Muscle of arm (tissue), 12 donors: ENCODE data around the gene LENG1. TPM values are rescaled to one million over a fixed set of nuclear protein-coding genes. Genes with fewer than 3 reads are reported as not detected.
A peak's percentile ranks its signal among the peaks of the same experiment; 100 is the strongest.

Experiments
- DNase-seq: peaks from one replicate; pipeline ENCODE4 v3.0.0-alpha.2; 2013
- polyA plus RNA-seq, 12 donors: library from polyadenylated mRNA; unstranded; fragments of 120-200 nt; gene quantifications; one replicate each; pipeline ENCODE4 v1.2.1, GENCODE V29; 2013; ENCODE audit not compliant: insufficient read length in 12 of 12

LENG1 gene
- polyA plus RNA-seq, 12 donors, result 6.1 to 11.9 (median 7.3) TPM; not detected in 1

DNA sequence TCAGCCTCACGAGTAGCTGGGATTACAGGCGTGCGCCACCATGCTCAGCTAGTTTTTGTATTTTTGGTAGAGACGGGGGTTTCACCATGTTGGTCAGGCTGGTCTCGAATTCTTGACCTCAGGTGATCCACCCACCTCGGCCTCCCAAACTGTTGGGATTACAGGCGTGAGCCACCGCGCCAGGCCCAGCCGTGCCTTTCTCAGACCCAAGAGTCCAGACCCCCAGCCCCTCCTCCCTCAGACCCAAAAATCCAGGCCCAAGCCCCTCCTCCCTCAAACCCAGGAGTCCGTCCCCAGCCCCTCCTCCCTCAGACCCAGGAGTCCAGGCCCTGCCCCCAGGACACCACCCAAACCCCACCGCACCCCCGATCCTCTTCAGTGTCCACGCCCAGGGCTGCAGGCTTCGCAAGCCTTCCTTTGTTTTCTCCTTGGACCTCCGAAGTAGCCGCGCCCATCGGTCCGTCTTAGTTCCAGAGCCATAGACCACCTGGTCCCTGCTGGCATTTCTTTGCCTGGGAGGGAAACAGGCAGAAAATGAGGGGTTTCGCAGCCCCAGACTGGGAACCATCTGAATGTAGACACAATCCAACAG is 9.7 kb upstream of the LENG1 start:
- no peak for DNase-seq

- peak; percentile 91 for DNase-seq
Measured at GRCh38 chr19:54168174-54168917, 8.8 kb upstream of the LENG1 start.

DNA sequence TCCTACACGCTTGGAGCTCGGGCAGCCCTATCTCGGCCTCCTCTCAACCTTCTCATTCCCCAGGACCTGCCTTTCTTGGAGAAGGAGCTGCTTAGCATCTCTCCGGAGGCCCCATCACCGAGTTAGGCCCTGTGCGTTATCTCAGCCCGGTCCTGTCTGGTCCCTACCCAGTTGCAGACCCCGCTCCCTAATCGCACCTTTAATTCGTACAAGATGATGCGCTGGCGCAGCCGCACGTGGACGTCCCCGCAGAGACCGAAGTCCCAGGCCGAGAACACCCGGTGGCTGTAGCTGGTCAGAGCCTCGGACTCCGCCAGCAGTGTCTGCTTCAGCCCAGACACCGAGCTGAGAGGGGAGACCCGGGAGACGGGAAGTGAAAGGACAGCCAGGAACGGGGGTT is 5.7 kb upstream of the LENG1 start:
- DNase-seq, result no peak

- no peak for DNase-seq
Measured at GRCh38 chr19:54164369-54165068, 5.0 kb upstream of the LENG1 start.

GRCh38 chr19:54162884-54163283 is 3.4 kb upstream of the LENG1 start:
- DNase-seq, result no peak

DNA sequence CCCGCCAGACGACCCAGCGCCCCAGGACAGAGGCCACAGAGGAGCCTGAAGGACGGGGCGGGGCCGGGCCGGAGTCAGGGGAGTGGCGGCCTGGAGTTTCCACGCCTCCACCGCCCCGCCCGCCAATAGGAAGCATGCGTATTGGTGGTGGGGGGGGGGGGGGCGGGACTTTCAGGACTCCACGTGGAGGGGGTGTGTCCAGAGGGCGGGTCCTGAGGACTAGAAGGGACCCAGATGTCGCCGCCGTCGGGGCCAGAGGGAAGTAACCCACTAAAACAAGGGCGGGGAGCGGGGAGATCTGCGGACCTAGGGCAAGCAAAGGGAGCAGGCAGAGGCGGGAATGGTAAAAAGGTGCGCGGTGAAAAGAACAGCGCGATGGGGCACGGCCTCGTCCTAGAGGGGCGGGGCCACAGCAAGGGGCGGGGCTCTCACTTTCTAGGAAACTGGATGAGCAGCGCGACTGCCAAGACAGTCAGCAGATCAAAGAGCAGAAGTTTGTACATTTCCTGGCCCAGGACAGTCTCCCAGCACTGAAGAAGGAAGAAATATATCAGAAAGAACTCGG is 2.8 kb upstream of the LENG1 start:
- DNase-seq, result peak; percentile 72

DNA sequence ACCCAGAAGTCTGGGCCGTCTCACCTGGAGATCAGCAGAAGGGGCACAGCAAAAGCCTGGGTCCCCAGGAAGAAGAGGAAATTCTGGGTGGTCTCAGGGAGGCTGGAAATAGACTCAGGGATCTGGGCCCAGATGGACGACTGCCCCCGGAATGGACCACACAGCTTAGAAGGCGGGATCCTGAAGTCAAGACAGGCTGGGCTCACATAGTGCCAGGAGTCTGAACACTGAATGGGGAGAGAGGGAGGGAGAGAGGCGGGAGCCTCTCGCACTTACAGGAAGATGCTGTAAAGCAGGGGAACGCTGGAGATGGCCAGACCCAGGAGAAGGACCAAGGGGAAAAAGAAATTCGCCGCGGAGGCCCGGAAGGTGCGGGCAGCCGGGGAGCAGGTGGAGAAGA is 1.3 kb upstream of the LENG1 start:
- DNase-seq, result no peak

GRCh38 chr19:54160182-54160811 is 776 bp upstream of the LENG1 start:
- peak; percentile 35 for DNase-seq

- no peak for DNase-seq
Measured at GRCh38 chr19:54158812-54159351, 639 bp downstream of the LENG1 start.

GRCh38 chr19:54156953-54157352 is 2.6 kb downstream of the LENG1 start:
- no peak for DNase-seq

GRCh38 chr19:54156490-54156889 is 3.0 kb downstream of the LENG1 start:
- no peak for DNase-seq

GRCh38 chr19:54155694-54156093 is 3.8 kb downstream of the LENG1 start:
- DNase-seq, result no peak

- DNase-seq, result no peak
Measured at GRCh38 chr19:54154603-54155345, 4.7 kb downstream of the LENG1 start.

- DNase-seq, result no peak
Measured at GRCh38 chr19:54153731-54154326, 5.7 kb downstream of the LENG1 start.

DNA sequence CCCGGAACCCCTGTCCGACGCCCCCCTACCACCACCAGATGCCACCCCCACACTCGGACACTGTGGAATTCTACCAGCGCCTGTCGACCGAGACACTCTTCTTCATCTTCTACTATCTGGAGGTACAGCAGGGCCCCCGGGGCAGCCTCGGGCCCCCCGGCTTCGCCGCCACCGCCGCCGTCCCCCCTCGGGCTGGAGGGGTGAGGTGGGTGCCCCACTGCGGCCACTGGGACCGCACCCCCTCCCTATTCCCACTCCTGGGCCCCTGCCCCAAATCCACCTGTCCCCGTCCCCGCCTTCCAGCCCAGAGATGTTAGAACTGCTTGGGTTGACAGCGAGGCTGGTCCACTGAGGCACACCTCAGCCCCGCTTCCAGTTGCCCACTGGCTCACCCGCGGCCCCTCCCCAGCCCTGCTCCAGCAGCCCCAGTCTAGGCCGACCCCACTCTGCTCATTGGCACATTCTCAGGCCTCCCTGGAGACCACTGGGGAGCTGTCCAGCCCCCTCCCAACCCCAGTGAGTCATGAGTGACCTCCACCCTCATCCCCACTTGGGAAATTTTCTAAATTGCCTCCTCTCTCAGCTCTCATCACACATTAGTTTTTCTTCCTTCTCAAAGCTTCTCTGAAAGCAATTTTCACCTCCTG is 6.5 kb downstream of the LENG1 start:
- DNase-seq, result no peak

GRCh38 chr19:54152267-54152666 is 7.3 kb downstream of the LENG1 start:
- no peak for DNase-seq

- no peak for DNase-seq
Measured at GRCh38 chr19:54151362-54152035, 8.0 kb downstream of the LENG1 start.

GRCh38 chr19:54149021-54149812 is 10.3 kb downstream of the LENG1 start:
- DNase-seq, result no peak

DNA sequence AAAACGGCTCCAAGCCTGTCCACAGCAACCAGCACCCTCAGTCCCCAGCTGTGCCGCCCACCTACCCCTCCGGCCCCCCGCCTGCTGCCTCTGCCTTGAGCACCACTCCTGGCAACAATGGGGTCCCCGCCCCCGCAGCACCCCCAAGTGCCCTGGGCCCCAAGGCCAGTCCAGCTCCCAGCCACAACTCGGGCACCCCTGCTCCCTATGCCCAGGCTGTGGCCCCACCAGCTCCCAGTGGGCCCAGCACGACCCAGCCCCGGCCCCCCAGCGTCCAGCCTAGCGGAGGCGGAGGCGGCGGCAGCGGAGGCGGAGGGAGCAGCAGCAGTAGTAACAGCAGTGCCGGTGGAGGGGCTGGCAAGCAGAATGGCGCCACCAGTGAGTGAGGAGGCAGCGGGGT is 11.4 kb downstream of the LENG1 start:
- DNase-seq, result no peak
